OCI-M2 (cell line): Measurements from ENCODE around the gene KIF13A.
"Not testable (repeated sequence)": the region's sequence is repeated elsewhere in the genome, so short reads cannot be mapped to it uniquely, and the experiment has no call there.

Source experiments
- DNase-seq: peaks from one replicate; lab custom pipeline; 2025; ENCODE audit not compliant: unreplicated experiment; lab: John Stamatoyannopoulos, UW

The KIF13A gene

GRCh38 chr6:17999425-17999824 is 12.0 kb upstream of the KIF13A start:
- DNase-seq = no peak

- no peak for DNase-seq
Observed at GRCh38 chr6:17998442-17998841, 11.0 kb upstream of the KIF13A start.

DNA sequence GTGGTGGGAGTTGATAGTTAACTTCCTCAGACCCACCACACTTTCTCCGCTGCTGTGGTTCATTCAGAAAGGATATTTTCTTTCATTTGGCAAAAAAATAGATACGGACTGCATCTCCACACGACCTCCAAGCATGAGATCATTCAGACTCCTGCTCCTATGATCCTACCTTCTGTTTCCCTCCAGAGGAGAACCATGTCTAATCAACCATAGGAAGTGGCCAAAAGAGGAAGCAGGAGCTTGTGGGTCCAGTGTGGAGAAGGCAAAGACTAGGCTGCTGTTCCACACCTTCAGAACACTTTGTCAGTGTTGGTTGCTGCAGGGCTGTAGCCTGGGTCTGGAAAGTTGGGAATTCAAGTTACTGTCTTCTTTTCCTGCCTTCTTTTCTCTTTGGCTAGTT is 10.6 kb upstream of the KIF13A start:
- no peak for DNase-seq

DNA sequence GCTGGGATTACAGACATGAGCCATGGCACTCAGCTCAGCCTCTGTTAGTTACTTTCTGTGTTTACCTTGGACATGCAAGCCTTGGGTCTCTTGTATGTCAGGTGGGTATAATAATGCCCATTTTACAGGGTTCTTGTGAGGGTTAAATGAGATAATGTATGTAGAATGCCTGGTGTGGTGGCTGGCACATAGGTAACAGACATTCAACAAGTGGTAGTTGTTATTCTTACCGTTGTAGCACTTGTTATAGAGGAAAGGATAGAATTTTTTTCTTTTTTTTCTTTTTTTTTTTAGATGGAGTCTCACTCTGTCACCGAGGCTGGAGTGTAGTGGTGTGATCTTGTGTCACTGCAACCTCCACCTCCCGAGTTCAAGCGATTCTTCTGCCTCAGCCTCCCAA is 8.0 kb upstream of the KIF13A start:
- DNase-seq = no peak

DNA sequence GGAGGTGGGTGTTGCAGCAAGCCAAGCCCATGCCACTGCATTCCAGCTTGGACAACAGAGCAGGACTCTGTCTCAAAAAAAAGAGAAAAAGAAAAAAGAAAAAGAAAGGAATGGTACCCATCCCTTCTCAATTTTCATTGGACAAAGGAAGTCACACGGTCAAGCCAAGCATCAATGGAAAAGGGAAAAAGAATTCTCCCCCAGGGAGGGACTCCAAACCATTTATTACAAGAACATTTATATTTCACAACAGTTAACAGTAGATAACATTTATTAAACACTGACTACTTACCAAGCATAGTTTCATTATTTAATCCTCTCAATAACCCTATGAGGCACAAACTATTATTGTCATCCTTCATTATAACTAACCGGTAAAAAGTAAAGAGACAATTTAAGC is 6.6 kb upstream of the KIF13A start:
- no peak for DNase-seq

DNA sequence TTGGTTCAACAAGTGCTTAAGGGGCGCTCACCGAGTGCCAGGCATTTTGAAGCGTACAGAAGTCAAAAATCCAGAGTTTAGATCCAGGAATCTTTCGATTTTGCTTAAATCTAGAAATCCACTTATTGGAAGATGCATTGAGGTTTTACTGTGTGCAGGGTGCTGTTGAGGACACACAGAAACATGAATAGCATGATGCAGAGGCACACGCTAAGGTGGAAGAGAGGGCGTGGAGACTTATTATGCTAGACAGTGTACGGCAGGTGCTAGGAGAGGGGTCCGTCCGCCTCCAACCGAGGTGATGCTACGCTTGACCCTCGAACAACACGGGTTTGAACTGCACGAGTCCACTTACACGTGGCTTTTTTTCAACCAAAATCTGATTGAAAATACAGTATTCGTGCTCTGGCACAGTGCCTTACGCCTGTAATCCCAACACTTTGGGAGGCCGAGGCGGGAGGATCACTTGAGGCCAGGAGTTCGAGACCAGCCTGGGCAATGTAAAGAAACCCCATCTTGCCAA is 1.0 kb upstream of the KIF13A start:
- DNase-seq = no peak

DNA sequence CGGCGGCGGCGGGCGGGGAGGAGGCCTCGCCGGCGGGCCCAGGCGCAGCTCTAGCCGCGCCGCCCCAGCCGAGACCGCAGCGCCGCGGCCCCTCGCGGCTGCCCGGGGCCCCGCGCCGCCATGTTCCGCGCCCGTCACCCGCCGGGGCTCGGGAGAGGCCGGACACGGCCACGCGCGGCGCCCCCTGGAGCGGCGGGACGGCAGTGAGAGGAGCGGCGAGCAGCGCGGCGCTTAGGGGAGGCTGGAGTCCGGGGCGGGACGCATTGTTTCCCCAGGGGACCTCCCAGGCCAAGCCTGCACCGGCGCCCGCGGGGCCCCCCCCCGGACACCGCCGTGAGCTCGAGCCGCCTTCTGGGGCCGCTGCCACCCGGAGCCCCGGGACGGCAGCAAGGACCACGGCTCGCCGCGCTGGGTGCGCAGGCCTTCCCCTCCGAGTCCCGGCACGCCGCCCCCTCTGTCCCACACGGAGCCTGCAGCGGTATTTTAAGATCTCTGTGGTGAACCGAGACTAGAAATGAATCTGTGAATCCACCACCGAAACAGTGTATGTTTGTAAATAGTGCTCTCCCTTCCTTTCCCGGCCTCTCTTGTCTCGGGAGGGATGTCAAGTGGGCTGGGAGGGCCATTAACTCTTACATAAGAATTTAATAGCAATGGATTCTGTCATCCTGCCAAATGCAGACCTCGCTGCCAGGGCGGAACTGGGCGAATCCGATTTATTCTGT is 424 bp upstream of the KIF13A start:
- DNase-seq = no peak

DNA sequence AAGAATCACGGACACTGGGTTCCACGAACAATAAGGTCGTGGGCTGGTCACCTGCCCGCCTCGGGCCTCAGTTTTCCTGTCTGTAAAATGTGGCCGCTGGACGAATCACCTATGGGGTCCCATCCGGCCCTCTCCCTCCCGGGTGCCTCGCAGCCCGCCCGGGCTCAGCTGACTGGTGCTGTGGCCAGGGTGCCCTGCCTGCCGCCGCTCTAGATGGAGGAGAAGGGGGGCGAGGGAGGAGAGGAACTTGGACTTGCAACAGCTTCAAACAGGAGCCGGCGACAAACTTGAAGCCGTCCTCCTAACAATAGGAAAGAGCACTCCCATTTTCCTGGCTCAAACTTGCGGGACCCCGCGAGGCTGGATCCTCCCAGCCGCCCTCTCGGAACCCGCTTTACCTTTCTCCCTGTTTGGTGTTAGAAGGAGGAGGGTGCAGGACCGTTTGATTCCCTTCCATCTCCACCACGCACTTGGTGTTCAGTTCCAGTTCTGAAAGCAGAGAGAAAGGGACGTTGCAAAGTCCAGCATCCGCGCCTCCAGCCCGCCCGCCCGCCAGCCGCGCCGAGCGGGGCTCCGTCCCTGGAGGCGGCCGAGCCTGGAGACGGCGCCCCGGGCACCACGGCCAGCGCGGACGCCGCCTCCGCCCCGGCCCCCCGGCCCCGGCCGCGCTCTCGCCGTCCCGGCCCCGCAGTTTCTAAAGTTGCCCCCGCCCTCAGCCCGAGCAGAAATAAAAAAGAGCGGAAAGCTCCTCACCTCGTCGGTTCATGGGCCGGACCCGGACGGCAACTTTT is 584 bp downstream of the KIF13A start:
- DNase-seq = no peak

GRCh38 chr6:17985934-17986655 is 1.3 kb downstream of the KIF13A start:
- DNase-seq = no peak

DNA sequence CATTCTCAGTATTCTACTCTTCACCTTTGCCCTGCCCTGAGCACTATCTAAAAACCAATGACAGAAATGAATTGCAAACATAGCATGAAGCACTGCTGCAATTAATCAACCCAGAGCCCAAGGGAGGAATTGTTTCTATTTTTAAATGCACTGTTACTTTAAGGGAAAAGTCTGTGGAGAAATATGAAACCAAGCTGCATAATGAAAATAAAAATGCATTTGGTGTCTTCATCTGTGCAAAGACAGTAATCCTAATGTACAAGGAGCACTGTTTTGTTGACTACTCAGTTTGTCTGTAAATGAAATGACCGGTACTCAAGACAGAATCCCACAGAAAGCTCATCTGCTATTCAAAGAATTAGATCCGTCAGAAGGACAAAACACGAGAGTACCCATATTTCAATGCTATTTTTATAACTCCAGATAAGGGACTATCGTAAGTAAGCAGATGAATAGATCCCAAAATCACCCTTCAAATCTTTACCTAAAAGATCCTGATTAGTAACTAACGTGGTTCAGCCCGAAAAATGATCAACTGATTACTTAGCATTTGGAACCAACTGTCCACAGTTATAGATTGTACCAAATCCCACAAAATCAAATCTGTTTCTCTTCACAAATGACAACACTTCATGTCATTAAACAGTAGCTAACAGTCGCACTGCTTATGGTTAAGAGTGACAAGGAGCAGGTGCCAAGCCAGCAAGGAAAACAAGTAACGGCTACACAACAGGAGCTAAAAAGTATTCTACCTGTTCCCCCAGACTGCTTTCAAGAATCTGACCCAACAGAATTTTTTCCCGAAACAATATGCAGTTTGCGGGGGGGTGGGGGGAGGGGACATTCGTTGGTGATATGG is 2.4 kb downstream of the KIF13A start:
- DNase-seq = no peak

DNA sequence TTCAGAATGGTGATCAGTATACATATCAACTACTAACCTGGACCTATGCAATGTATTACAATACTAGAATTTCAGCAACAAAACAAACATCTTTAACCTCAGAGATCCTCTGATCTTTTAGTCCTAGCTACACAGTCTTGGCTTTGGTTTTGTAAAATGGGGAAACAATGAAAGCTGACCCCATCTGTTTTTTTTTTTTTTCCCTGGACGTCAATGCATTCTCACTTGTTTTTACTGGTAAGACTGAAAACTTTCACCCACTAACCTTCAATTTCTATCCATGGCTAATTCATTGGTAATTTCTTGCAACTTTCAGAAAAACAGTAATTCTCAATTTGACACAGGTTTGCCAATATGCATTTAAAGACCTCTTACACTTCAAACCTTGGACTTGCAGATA is 3.0 kb downstream of the KIF13A start:
- DNase-seq = no peak

DNA sequence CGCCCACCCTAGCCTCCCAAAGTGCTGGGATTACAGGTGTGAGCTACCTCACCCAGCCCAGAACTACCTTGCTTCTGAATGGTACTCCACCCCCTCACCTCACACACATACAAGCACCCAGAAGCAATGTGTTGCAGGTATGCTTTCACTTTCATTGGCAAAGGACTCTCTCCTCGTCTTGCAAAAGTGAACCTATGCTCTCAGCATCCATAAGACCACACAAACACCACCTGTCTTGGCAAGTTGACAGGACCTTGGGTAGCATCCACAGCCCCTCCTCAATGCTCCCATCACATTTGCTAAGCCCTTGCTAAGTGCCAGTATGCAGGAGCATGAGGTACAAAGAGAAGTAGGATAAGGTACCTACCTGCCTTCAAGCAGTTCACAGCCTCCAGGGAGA is 3.7 kb downstream of the KIF13A start:
- DNase-seq = no peak

DNA sequence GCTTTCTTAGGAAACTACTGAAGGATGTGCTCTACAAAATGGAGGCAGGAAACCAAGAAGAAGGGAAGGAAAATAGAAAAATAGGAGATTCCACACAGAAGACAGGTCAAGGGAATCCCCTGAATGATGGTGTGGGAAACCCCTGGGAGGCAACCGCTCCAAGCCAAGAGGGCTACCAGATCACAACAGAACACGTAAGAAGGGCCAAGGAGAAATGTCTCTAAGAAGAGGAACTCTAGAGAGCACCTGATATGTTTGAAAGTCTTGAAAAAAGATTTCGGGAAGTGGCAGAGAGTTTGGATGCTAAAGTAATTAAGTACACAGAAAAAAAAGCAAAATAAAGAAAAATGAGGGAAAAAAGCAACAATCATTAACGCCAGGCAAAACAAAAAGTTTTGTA is 7.1 kb downstream of the KIF13A start:
- DNase-seq = no peak

GRCh38 chr6:17979479-17979878 is 8.0 kb downstream of the KIF13A start:
- DNase-seq = no peak

DNA sequence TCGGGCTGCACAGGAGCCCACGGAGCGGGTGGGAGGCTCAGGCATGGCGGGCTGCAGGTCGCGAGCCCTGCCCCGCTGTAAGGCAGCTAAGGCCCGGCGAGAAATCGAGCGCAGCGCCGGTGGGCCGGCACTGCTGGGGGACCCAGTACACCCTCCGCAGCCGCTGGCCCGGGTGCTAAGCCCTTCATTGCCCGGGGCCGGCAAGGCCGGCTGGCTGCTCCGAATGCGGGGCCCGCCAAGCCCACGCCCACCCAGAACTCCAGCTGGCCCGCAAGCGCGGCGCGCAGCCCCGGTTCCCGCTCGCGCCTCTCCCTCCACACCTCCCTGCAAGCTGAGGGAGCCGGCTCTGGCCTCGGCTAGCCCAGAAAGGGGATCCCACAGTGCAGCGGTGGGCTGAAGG is 11.2 kb downstream of the KIF13A start:
- not testable (repeated sequence) for DNase-seq

DNA sequence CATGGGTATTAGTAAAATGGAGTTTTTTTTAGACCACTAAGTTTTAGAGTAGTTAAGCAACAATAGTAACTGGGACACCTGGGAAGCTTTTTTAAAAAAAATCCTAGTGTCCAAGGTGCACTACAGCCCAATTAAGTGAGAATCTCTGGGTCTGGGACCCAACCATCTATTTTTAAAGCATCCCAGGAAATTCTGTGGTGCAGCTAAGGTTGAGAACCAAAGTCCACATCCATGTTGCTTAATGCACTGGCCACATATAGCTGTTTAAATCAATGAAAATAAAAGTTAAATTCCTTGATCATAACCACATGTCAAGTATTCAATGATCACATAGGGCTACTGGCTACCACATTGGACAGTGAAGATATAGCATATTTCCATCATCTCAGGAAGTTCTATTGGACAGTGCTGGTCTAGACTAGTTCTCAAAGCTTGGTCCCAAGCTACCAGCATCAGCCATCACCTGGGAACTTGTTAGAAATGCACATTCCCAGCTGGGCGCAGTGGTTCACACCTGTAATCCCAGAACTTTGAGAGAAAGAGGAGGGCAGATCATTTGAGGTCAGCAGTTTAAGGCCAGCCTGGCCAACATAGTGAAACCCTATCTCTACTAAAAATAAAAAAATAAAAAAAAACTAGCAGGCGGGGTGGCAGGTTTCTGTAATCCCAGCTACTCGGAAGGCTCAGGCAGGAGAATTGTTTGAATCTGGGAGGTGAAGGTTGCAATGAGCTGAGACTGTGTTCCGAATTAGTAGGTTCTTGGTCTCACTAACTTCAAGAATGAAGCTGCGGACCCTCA is 12.7 kb downstream of the KIF13A start:
- no peak for DNase-seq

GRCh38 chr6:17972978-17973622 is 14.3 kb downstream of the KIF13A start:
- DNase-seq = no peak

GRCh38 chr6:17972074-17972952 is 15.1 kb downstream of the KIF13A start:
- DNase-seq = no peak
